Upper lobe of left lung (tissue), 6 donors: ENCODE data around the gene ZNFX1. TPM values are rescaled to one million over a fixed set of nuclear protein-coding genes. Genes with fewer than 3 reads are reported as not detected.

Source experiments
- ATAC-seq, 2 donors: fragments of 200-7000 bp; cut with Tn5 transposase; one replicate each; pipeline ENCODE4 v1.9.1; 2022; ENCODE audit warnings: mild to moderate bottlenecking in 2 of 2, moderate library complexity in 2 of 2; ENCODE audit not compliant: low FRiP score in 2 of 2
- DNase-seq, 2 donors: peaks; one replicate each; pipeline ENCODE4 v3.0.0-alpha.2; 2019 to 2020
- H3K27ac ChIP-seq, 4 donors: fragments of 200-600 bp; sonication (generic); one replicate each; pipeline ENCODE4 v1.5.1; 2016 to 2019
- H3K27me3 ChIP-seq, 4 donors: fragments of 200-600 bp; sonication (generic); one replicate each; pipeline ENCODE4 v1.5.1; 2017 to 2019
- H3K36me3 ChIP-seq, 4 donors: fragments of 200-600 bp; sonication (generic); one replicate each; pipeline ENCODE4 v1.5.1; 2016 to 2019
- H3K4me1 ChIP-seq, 4 donors: fragments of 200-600 bp; sonication (generic); one replicate each; pipeline ENCODE4 v1.5.1; 2018 to 2019
- H3K4me3 ChIP-seq, 4 donors: fragments of 200-600 bp; sonication (generic); one replicate each; pipeline ENCODE4 v1.5.1; 2017 to 2019; ENCODE audit warnings: mild to moderate bottlenecking in 2 of 4, moderate library complexity in 1 of 4
- H3K9me3 ChIP-seq, 4 donors: fragments of 200-600 bp; sonication (generic); one replicate each; pipeline ENCODE4 v1.5.1; 2018 to 2019
- EP300 ChIP-seq, 4 donors: sonication (generic); formaldehyde crosslinking; IDR thresholded peaks; one replicate each; pipeline ENCODE4 v1.5.1; 2017; ENCODE audit warnings: antibody characterized with exemption in 4 of 4, control low read depth in 2 of 4
- POLR2A ChIP-seq, 4 donors: fragments of 450-650 bp; IDR thresholded peaks; one replicate each; pipeline ENCODE4 v1.5.1; 2016 to 2017; ENCODE audit warnings: antibody characterized with exemption in 4 of 4, mild to moderate bottlenecking in 2 of 4
- POLR2AphosphoS5 ChIP-seq, 2 donors: sonication (generic); formaldehyde crosslinking; IDR thresholded peaks; one replicate each; pipeline ENCODE4 v1.5.1; 2017; ENCODE audit warnings: antibody characterized with exemption in 2 of 2
- WGBS, 2 donors: methylation state at CpG; one replicate each; pipeline ENCODE4 v1.1.5; 2017 to 2018; 5-methylcytosine and 5-hydroxymethylcytosine counted together
- total RNA-seq, 6 donors: library from RNA; depleted of rRNA in 4 of 6; stranded (reverse); fragments of >200 nt in 4 of 6; gene quantifications; one replicate each; pipeline versions ENCODE4 v1.1.0 to v1.2.1, GENCODE V29; 2016 to 2021
- TF ChIP-seq, protein P1 (sequence below), 6 experiments: fragments of 450-650 bp in 4 of 6; fragments of 200-600 bp in 2 of 6; sonication (generic) in 2 of 6; IDR thresholded peaks; one replicate each; pipeline ENCODE4 v1.5.1; 2016 to 2019; ENCODE audit warnings: antibody characterized with exemption in 6 of 6
- donor health status: DM: no; HTN: no; CAD: no; lungs with moderate emphysema.
- donor health status: DM: no; HTN: yes; CAD: no; lungs with severe emphysema.

The ZNFX1 gene
- total RNA-seq, 6 donors from 2014 or later = 39.3 to 64.6 (median 42.4) TPM

DNA sequence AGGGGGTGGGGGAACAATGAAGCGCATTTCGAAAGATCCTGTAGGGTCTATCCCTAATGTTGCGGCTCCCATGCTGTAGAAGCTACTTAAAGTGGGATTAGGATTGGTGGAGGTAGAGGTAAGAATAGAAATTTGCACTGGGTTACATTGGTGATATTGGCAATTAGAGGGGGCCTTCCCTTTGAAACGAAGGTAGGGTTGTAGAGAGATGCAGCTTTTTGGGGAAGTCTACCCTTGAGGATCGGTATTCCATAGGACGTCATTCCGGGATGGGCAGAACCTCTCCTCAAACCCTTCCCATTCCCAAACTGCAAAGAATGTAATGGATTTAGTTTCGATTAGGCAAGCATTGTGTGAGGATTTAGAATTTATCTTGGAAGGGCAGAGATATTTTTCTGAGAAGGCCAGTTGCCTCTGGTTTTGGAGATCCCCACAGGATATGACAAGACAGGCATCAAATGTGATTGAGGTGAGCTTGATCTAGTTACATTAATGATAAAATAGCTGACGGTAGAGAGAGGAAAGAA, 5.4 kb upstream of the ZNFX1 start:
- TF ChIP-seq, protein P1, sequence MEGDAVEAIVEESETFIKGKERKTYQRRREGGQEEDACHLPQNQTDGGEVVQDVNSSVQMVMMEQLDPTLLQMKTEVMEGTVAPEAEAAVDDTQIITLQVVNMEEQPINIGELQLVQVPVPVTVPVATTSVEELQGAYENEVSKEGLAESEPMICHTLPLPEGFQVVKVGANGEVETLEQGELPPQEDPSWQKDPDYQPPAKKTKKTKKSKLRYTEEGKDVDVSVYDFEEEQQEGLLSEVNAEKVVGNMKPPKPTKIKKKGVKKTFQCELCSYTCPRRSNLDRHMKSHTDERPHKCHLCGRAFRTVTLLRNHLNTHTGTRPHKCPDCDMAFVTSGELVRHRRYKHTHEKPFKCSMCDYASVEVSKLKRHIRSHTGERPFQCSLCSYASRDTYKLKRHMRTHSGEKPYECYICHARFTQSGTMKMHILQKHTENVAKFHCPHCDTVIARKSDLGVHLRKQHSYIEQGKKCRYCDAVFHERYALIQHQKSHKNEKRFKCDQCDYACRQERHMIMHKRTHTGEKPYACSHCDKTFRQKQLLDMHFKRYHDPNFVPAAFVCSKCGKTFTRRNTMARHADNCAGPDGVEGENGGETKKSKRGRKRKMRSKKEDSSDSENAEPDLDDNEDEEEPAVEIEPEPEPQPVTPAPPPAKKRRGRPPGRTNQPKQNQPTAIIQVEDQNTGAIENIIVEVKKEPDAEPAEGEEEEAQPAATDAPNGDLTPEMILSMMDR (IDR thresholded peaks at IDR 0.05) = no peak
- TF ChIP-seq POLR2AphosphoS5 (IDR thresholded peaks at IDR 0.05) = no peak
- no peak for TF ChIP-seq POLR2A (IDR thresholded peaks at IDR 0.05)
- TF ChIP-seq EP300 (IDR thresholded peaks at IDR 0.05) = no peak
- WGBS, 2 donors = 90 to 91% methylated on average over 9 of the region's 9 CpGs
- Histone ChIP-seq H3K9me3 (peaks cover 12 to 65% (median 38%) of the 10 kb centered on the region in 4 donors), H3K4me3 (no peak overlapping the region), H3K36me3 (peaks cover 51 to 88% (median 84%) of the 10 kb centered on the region in 4 donors), H3K27me3 (no peaks in the 10 kb centered on the region), H3K27ac (no peak overlapping the region), H3K4me1 (peaks cover 40 to 60% (median 46%) of the 10 kb centered on the region in 4 donors)
- no peak for ATAC-seq
- DNase-seq = no peak

GRCh38 chr20:49282584-49283171, 4.8 kb upstream of the ZNFX1 start:
- 87 to 90% methylated on average over 14 to 20 of the region's 20 CpGs for WGBS, 2 donors

DNA sequence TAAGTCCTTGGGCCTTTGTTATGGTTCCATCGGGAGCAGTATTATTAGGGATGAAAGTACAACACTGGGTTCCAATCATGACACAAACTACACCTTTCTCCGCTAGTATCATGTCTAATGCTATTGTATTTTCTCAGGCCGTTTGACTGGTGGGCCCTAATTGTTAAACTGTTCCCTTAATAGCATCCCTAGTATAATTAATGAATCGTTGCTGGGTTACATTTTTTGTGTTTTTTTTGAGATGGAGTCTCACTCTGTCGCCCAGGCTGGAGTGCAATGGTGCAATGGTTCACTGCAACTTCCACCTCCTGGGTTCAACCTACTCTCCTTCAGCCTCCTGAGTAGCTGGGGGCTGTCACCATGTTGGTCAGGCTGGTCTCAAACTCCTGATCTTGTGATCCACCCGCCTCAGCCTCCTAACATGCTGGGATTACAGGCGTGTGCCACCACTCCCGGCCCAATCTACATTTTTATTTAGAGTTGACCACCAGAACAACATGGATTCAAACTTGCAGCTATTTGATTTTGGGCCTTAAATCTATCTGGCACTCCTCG, 4.1 kb upstream of the ZNFX1 start:
- Histone ChIP-seq H3K36me3 (peaks cover 44 to 76% (median 74%) of the 10 kb centered on the region in 4 donors), H3K4me3 (peak overlapping the region in 2 of 4 donors; percentile 4 to 94), H3K4me1 (peaks cover 40 to 50% (median 42%) of the 10 kb centered on the region in 4 donors), H3K27ac (peak overlapping the region; percentile 29 to 99 (median 97)), H3K9me3 (peaks cover 8 to 57% (median 32%) of the 10 kb centered on the region in 4 donors), H3K27me3 (no peaks in the 10 kb centered on the region)
- no peak for DNase-seq
- no peak for TF ChIP-seq EP300 (IDR thresholded peaks at IDR 0.05)
- TF ChIP-seq, protein P1 (IDR thresholded peaks at IDR 0.05) = no peak
- TF ChIP-seq POLR2A (IDR thresholded peaks at IDR 0.05) = no peak
- no peak for TF ChIP-seq POLR2AphosphoS5 (IDR thresholded peaks at IDR 0.05)
- no peak for ATAC-seq
- 81 to 88% methylated on average over 9 of the region's 9 CpGs for WGBS, 2 donors

More at GRCh38 chr20:49282584-49283171, 4.8 kb upstream of the ZNFX1 start:
- H3K4me3 ChIP-seq = peak overlapping the region in 1 of 4 donors; percentile 94
- H3K27ac ChIP-seq = peak overlapping the region in 1 of 4 donors; percentile 99
- DNase-seq (no peak), ATAC-seq (no peak)
- peaks cover 46 to 83% (median 80%) of the 10 kb centered on the region in 4 donors for H3K36me3 ChIP-seq
- TF ChIP-seq, protein P1 (IDR thresholded peaks at IDR 0.05) = no peak
- TF ChIP-seq EP300 (IDR thresholded peaks at IDR 0.05) = no peak
- TF ChIP-seq POLR2A (IDR thresholded peaks at IDR 0.05) = no peak
- TF ChIP-seq POLR2AphosphoS5 (IDR thresholded peaks at IDR 0.05) = no peak
- H3K9me3 ChIP-seq = peaks cover 12 to 64% (median 37%) of the 10 kb centered on the region in 4 donors
- H3K4me1 ChIP-seq = peaks cover 40 to 55% (median 42%) of the 10 kb centered on the region in 4 donors
- H3K27me3 ChIP-seq = no peaks in the 10 kb centered on the region

GRCh38 chr20:49281059-49281912, 3.4 kb upstream of the ZNFX1 start:
- H3K27ac ChIP-seq = peak overlapping the region; percentile 96 to 99 (median 98)
- H3K27me3 ChIP-seq = no peaks in the 10 kb centered on the region
- TF ChIP-seq, protein P1 (IDR thresholded peaks at IDR 0.05) = no peak
- no peak for TF ChIP-seq EP300 (IDR thresholded peaks at IDR 0.05)
- TF ChIP-seq POLR2A (IDR thresholded peaks at IDR 0.05) = no peak
- ATAC-seq (no peak), DNase-seq (peak in 1 of 2 donors; percentile 35)
- H3K9me3 ChIP-seq = peaks cover 3 to 50% (median 25%) of the 10 kb centered on the region in 4 donors
- peak overlapping the region in 3 of 4 donors; percentile 82 to 94 (median 86) for H3K4me3 ChIP-seq
- WGBS, 2 donors = 61 to 70% methylated on average over 13 of the region's 13 CpGs
- H3K4me1 ChIP-seq = peaks cover 40 to 55% (median 47%) of the 10 kb centered on the region in 4 donors
- H3K36me3 ChIP-seq = peaks cover 37 to 69% (median 67%) of the 10 kb centered on the region in 4 donors
